Neural crest cell (in vitro differentiated cells): ENCODE data around the gene KCNAB2. TPM values are rescaled to one million over a fixed set of nuclear protein-coding genes. Genes with fewer than 3 reads are reported as not detected.

Source experiments
- DNase-seq: peaks from one replicate; pipeline ENCODE4 v3.0.0; 2021; ENCODE audit warnings: low read depth, mixed read lengths, low spot score
- H3K27ac Mint-ChIP-seq: one replicate; pipeline ENCODE4 v1.8.0; 2021; ENCODE audit warnings: mild to moderate bottlenecking, mixed read lengths; ENCODE audit not compliant: unreplicated experiment
- H3K27me3 Mint-ChIP-seq: 2 replicates; pipeline ENCODE4 v1.8.0; 2021; ENCODE audit warnings: low read depth, mild to moderate bottlenecking, mixed read lengths
- H3K36me3 Mint-ChIP-seq: 2 replicates; pipeline ENCODE4 v1.8.0; 2021; ENCODE audit warnings: low read depth, mild to moderate bottlenecking, mixed read lengths
- H3K4me1 Mint-ChIP-seq: 2 replicates; pipeline ENCODE4 v1.8.0; 2021; ENCODE audit warnings: mixed read lengths
- H3K4me3 Mint-ChIP-seq: one replicate; pipeline ENCODE4 v1.8.0; 2021; ENCODE audit warnings: mild to moderate bottlenecking, mixed read lengths
- H3K9me3 Mint-ChIP-seq: 2 replicates; pipeline ENCODE4 v1.8.0; 2021; ENCODE audit warnings: mixed read lengths
- CTCF ChIP-seq: fragments of 200-600 bp; sonication (generic); conservative IDR thresholded peaks from 2 replicates; pipeline ENCODE4 v1.5.0; 2021; ENCODE audit warnings: antibody characterized with exemption, mild to moderate bottlenecking
- total RNA-seq: library from RNA; stranded (reverse); gene quantifications from 2 replicates; pipeline ENCODE4 v1.2.1, GENCODE V29; 2021

KCNAB2 gene
- total RNA-seq, 1 donor from 2014 or later, result 8.3 TPM

- DNase-seq, result no peak
- H3K36me3 Mint-ChIP-seq, result no peaks in the 10 kb centered on the region
- H3K27me3 Mint-ChIP-seq, result no peaks in the 10 kb centered on the region
- no peak overlapping the region for H3K27ac Mint-ChIP-seq
- no peak for TF ChIP-seq CTCF
- H3K4me3 Mint-ChIP-seq, result no peak overlapping the region
- no peaks in the 10 kb centered on the region for H3K4me1 Mint-ChIP-seq
- no peaks in the 10 kb centered on the region for H3K9me3 Mint-ChIP-seq
Measured at GRCh38 chr1:6124746-6125365, 79.2 kb downstream of the KCNAB2 start.

GRCh38 chr1:6125366-6125765 lies 79.7 kb downstream of the KCNAB2 start:
- Mint-ChIP-seq H3K9me3 (no peaks in the 10 kb centered on the region), H3K27me3 (no peaks in the 10 kb centered on the region), H3K27ac (no peak overlapping the region), H3K4me3 (no peak overlapping the region), H3K36me3 (no peaks in the 10 kb centered on the region), H3K4me1 (no peaks in the 10 kb centered on the region)
- no peak for TF ChIP-seq CTCF
- no peak for DNase-seq

- no peak for DNase-seq
Measured at GRCh38 chr1:6126028-6126427, 80.3 kb downstream of the KCNAB2 start.

GRCh38 chr1:6126521-6127067 lies 80.9 kb downstream of the KCNAB2 start:
- H3K9me3 Mint-ChIP-seq, result no peaks in the 10 kb centered on the region
- H3K27ac Mint-ChIP-seq, result no peak overlapping the region
- H3K4me1 Mint-ChIP-seq, result no peaks in the 10 kb centered on the region
- no peak overlapping the region for H3K4me3 Mint-ChIP-seq
- DNase-seq, result no peak
- TF ChIP-seq CTCF, result no peak
- no peaks in the 10 kb centered on the region for H3K27me3 Mint-ChIP-seq
- H3K36me3 Mint-ChIP-seq, result no peaks in the 10 kb centered on the region

More at GRCh38 chr1:6126028-6126427, 80.3 kb downstream of the KCNAB2 start:
- TF ChIP-seq CTCF, result no peak
- H3K9me3 Mint-ChIP-seq, result no peaks in the 10 kb centered on the region
- no peak overlapping the region for H3K27ac Mint-ChIP-seq
- no peaks in the 10 kb centered on the region for H3K4me1 Mint-ChIP-seq
- no peak overlapping the region for H3K4me3 Mint-ChIP-seq
- H3K36me3 Mint-ChIP-seq, result no peaks in the 10 kb centered on the region
- no peaks in the 10 kb centered on the region for H3K27me3 Mint-ChIP-seq

- no peak for TF ChIP-seq CTCF
- H3K4me3 Mint-ChIP-seq, result no peak overlapping the region
- H3K9me3 Mint-ChIP-seq, result peaks cover 8% of the 10 kb centered on the region
- no peaks in the 10 kb centered on the region for H3K4me1 Mint-ChIP-seq
- DNase-seq, result peak; percentile 60
- H3K27me3 Mint-ChIP-seq, result no peaks in the 10 kb centered on the region
- no peak overlapping the region for H3K27ac Mint-ChIP-seq
- H3K36me3 Mint-ChIP-seq, result peaks cover 3% of the 10 kb centered on the region
Measured at GRCh38 chr1:6127587-6128163, 82.0 kb downstream of the KCNAB2 start.
